Esophagus muscularis mucosa (tissue), 4 donors: ENCODE measurements around the gene SLITRK1. TPM values are rescaled to one million over a fixed set of nuclear protein-coding genes. Genes with fewer than 3 reads are reported as not detected.

ENCODE experiments used
- DNase-seq: peaks from one replicate; pipeline ENCODE4 v3.0.0-alpha.2; 2017; ENCODE audit errors: extremely low spot score
- H3K27ac ChIP-seq, 4 donors: fragments of 200-600 bp; sonication (generic); replicated peaks in 1 of 4; 1 replicate in 3 of 4; 2 replicates in 1 of 4; pipeline ENCODE4 v1.5.1; 2016 to 2019; ENCODE audit warnings: mild to moderate bottlenecking in 1 of 4
- H3K27me3 ChIP-seq, 4 donors: fragments of 200-600 bp; sonication (generic); one replicate each; pipeline versions ENCODE4 v1.5.1 to v1.6.0; 2016 to 2019
- H3K36me3 ChIP-seq, 4 donors: fragments of 200-600 bp; sonication (generic); one replicate each; pipeline ENCODE4 v1.5.1; 2016 to 2019
- H3K4me1 ChIP-seq, 4 donors: fragments of 200-600 bp; sonication (generic); one replicate each; pipeline ENCODE4 v1.5.1; 2016 to 2019
- H3K4me3 ChIP-seq, 4 donors: fragments of 200-600 bp; sonication (generic); 1 replicate in 2 of 4; 2 replicates in 2 of 4; pipeline ENCODE4 v1.5.1; 2016 to 2019; ENCODE audit warnings: mild to moderate bottlenecking in 4 of 4, moderate library complexity in 1 of 4
- H3K9me3 ChIP-seq, 4 donors: fragments of 200-600 bp; sonication (generic); 1 replicate in 3 of 4; 2 replicates in 1 of 4; pipeline ENCODE4 v1.5.1; 2016 to 2019
- EP300 ChIP-seq: sonication (generic); formaldehyde crosslinking; IDR thresholded peaks from one replicate; pipeline ENCODE4 v1.6.1; 2017; ENCODE audit warnings: antibody characterized with exemption
- POLR2A ChIP-seq: fragments of 450-650 bp; IDR thresholded peaks from one replicate; pipeline ENCODE4 v1.6.1; 2017; ENCODE audit warnings: antibody characterized with exemption, moderate library complexity, mild to moderate bottlenecking, low read depth
- POLR2AphosphoS5 ChIP-seq, 2 donors: sonication (generic); formaldehyde crosslinking; IDR thresholded peaks; one replicate each; pipeline ENCODE4 v1.6.1; 2017; ENCODE audit warnings: antibody characterized with exemption in 2 of 2
- WGBS: methylation state at CpG from one replicate; pipeline ENCODE4 v1.1.5; 2018; 5-methylcytosine and 5-hydroxymethylcytosine counted together
- intact Hi-C: fragments of 100-400 bp; cut with DNase I; formaldehyde crosslinking; loops from one replicate; pipeline ENCODE4 v1.15.1; 2023
- total RNA-seq, 4 donors: library from RNA; depleted of rRNA; stranded (reverse); fragments of >200 nt; gene quantifications; one replicate each; pipeline versions ENCODE4 v1.1.0 to v1.2.1, GENCODE V29; 2016
- TF ChIP-seq, protein P1 (sequence below), 3 experiments: fragments of 200-600 bp in 2 of 3; fragments of 450-650 bp in 1 of 3; sonication (generic) in 2 of 3; IDR thresholded peaks; one replicate each; pipeline ENCODE4 v1.5.1; 2017 to 2019; ENCODE audit warnings: antibody characterized with exemption in 3 of 3, mild to moderate bottlenecking in 2 of 3, moderate library complexity in 1 of 3

SLITRK1 gene
- total RNA-seq, 4 donors from 2014 or later: not detected

DNA sequence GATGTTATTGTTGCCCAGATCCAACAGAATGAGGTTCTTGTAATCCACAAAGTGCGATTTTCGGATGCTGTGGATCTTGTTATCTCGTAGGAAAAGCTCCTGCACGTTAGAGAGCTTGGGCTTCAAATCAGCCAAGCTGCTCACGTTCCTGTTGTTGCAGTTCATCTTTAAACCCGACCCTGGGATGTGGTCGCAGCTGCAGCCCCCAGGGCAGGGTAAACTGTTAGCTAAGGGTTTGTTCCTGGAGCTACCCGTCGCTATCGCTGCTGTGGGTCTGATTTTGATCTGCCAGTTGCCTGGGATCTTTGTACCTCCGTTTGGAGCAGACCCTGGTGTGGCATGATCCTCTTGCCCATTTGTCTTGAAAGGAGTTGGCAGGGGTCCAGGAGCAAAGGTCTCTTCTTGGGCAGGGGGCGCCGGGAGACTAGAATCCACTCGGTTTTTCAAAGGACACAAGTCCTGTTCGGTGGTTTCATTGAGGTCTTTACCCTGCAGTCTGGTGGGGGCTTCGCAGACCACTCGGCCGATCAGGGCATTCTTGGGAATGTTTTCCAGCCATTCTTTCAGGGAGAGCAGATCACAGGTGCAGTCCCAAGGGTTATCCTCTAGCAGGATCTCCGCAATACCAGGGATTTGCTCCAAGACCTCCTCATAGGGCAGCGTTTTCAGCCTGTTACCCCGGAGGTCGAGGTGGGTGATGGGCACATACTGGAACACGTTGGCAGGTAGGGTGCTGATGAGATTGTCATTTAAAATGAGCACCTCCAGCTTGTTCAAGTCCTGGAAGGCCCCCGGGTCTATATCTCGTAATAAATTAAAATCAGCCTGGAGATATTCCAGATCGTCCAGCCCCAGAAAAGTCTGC, 1.8 kb downstream of the SLITRK1 start:
- 13% methylated on average over 20 of the region's 26 CpGs for WGBS

DNA sequence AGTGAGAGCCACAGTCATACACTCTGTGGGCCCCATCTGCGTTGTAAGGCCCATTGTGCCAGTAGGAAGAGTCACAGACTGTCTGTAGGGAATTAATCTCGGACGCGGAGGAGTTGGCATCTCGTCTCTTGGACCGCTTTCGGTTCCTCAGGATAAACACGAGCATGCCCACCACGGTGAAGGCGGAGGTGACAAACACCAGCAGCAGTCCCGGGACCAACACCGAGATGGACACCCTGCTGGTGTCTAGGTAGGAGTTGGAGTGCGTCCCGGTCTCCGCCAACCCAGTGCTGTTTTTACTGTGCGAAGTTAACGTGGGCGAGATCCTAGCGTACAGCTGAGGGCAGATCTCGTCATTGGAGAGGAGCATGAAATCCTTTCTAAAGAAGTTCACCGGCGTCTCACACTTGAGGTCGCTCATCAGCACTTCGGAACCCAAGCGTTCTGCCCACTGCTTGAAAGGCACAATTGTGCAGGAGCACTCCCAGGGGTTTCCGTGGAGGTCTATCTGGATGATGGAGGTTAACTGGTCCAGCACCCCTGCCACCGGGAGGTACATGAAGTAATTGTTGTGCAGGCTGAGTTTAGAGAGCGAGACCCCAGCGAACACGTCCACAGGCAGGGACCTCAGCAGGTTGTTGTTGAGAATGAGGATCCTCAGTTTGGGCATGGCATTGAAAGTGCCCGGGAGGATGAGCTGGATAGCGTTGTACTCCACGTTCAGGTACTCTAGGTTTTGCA, 2.7 kb downstream of the SLITRK1 start:
- Histone ChIP-seq H3K4me3 (peak overlapping the region; percentile 22 to 36 (median 28)), H3K4me1 (peaks cover 0 to 37% (median 30%) of the 10 kb centered on the region in 4 donors), H3K36me3 (no peaks in the 10 kb centered on the region), H3K27me3 (peaks cover 0 to 69% (median 26%) of the 10 kb centered on the region in 4 donors), H3K9me3 (no peaks in the 10 kb centered on the region), H3K27ac (no peak overlapping the region)
- DNase-seq: no peak
- intact Hi-C loops: no loop called here
- TF ChIP-seq POLR2AphosphoS5 (IDR thresholded peaks at IDR 0.05): no peak
- TF ChIP-seq, protein P1, sequence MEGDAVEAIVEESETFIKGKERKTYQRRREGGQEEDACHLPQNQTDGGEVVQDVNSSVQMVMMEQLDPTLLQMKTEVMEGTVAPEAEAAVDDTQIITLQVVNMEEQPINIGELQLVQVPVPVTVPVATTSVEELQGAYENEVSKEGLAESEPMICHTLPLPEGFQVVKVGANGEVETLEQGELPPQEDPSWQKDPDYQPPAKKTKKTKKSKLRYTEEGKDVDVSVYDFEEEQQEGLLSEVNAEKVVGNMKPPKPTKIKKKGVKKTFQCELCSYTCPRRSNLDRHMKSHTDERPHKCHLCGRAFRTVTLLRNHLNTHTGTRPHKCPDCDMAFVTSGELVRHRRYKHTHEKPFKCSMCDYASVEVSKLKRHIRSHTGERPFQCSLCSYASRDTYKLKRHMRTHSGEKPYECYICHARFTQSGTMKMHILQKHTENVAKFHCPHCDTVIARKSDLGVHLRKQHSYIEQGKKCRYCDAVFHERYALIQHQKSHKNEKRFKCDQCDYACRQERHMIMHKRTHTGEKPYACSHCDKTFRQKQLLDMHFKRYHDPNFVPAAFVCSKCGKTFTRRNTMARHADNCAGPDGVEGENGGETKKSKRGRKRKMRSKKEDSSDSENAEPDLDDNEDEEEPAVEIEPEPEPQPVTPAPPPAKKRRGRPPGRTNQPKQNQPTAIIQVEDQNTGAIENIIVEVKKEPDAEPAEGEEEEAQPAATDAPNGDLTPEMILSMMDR (IDR thresholded peaks at IDR 0.05): no peak
- TF ChIP-seq POLR2A: no peak
- TF ChIP-seq EP300: no peak
- 2% methylated on average over 9 of the region's 33 CpGs for WGBS

More for the DNA sequence above, 1.8 kb downstream of the SLITRK1 start:
- H3K4me3 ChIP-seq: no peak overlapping the region
- DNase-seq: no peak
- H3K27me3 ChIP-seq: peaks cover 0 to 69% (median 26%) of the 10 kb centered on the region in 4 donors
- intact Hi-C loops: no loop called here
- TF ChIP-seq POLR2A (no peak), POLR2AphosphoS5 (IDR thresholded peaks at IDR 0.05) (no peak), EP300 (no peak)
- TF ChIP-seq, protein P1 (IDR thresholded peaks at IDR 0.05): no peak
- H3K27ac ChIP-seq: no peak overlapping the region
- no peaks in the 10 kb centered on the region for H3K36me3 ChIP-seq
- H3K9me3 ChIP-seq: no peaks in the 10 kb centered on the region
- peaks cover 0 to 37% (median 30%) of the 10 kb centered on the region in 4 donors for H3K4me1 ChIP-seq

DNA sequence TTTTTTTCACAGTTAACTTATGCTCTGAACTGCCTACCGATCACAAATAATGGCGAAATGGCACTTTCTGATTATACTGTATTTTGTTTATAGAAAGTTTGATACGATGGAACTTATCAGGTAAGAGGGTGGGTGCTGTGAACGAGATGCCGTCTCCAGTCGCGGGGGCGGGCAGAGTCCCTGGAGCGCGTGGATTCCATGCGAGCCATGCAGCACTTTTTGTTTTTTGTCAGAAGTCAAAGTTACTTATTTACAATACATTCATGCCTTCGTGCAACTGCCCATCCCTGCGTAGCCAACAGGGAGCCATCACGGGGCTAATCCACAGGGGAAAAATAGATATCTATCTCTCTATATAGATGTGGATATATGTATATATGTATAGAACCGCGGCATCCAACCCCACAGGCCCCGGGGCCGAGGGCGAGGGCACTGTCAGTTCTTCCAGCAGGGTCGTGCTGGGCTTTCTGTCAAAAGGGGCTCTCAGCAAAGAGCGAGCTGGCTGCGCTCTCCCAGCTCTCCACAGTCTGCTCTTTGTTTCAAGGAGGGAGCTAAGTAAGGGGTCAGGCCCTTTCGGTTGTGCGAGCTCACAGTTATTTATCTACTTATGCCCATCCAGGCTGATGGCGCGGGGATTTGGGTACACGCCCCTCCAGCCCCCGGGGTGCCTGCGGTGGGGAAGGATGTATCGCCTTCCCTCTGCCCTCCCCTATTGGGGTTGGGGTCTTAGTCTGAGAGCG, 3.4 kb downstream of the SLITRK1 start:
- no peak for TF ChIP-seq EP300
- TF ChIP-seq, protein P1 (IDR thresholded peaks at IDR 0.05): no peak
- TF ChIP-seq POLR2AphosphoS5 (IDR thresholded peaks at IDR 0.05): no peak
- TF ChIP-seq POLR2A: no peak
- 14% methylated on average over 26 of the region's 31 CpGs for WGBS
- no peak for DNase-seq
- Histone ChIP-seq H3K27me3 (peaks cover 0 to 65% (median 26%) of the 10 kb centered on the region in 4 donors), H3K27ac (no peak overlapping the region), H3K36me3 (no peaks in the 10 kb centered on the region), H3K4me3 (peak overlapping the region; percentile 22 to 36 (median 28)), H3K4me1 (peaks cover 0 to 37% (median 30%) of the 10 kb centered on the region in 4 donors), H3K9me3 (no peaks in the 10 kb centered on the region)
- intact Hi-C loops: no loop called here

DNA sequence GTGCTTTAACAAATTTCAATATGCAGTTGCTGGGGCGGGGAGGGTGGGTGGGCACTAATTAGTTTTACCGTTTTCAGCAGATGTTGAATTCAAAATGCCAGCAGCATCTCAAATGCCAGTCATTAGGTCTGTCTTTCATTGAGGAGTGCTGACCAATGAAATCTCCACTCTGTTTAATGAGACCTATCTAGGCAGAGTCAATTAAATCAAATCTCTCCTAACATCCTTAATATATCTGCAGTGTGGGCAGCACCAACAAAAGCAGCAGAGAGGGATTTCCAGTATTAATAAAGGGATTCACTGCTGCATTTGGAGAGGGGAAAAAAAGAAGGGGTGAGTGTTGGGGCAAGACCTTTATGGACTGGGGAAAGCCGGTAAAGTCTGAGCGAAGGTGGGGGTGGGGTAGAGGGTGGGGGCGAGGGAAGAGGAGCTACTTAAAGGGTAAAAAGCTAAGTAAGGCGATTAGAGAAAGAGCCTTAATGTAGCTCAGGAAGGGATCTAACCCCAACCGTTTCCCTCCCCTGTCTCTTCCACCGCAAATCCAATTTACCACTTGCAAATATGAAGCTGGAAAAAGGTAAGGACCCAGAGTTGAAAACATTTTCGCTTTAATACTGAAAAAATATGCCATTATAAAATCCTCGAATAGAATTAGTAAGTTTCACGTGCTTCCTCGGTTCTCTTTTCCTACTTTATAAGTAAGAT, 4.5 kb downstream of the SLITRK1 start:
- Histone ChIP-seq H3K9me3 (no peaks in the 10 kb centered on the region), H3K27ac (no peak overlapping the region), H3K4me1 (peaks cover 0 to 37% (median 30%) of the 10 kb centered on the region in 4 donors), H3K27me3 (peaks cover 0 to 54% (median 21%) of the 10 kb centered on the region in 4 donors), H3K4me3 (no peak overlapping the region), H3K36me3 (no peaks in the 10 kb centered on the region)
- intact Hi-C loops: no loop called here
- TF ChIP-seq POLR2AphosphoS5 (IDR thresholded peaks at IDR 0.05) (no peak), EP300 (no peak), POLR2A (no peak)
- TF ChIP-seq, protein P1 (IDR thresholded peaks at IDR 0.05): no peak
- no peak for DNase-seq
- 38% methylated on average over 12 of the region's 12 CpGs for WGBS
